ENCODE measurements around the gene WNT3A.
A peak's percentile ranks its signal among the peaks of the same experiment; 100 is the strongest.

Gene WNT3A

GRCh38 chr1:228004856-228005462 lies 1.8 kb upstream of the WNT3A start:
- Histone ChIP-seq H3K27ac (no peak overlapping the region), H3K4me3 (no peak overlapping the region)
- peak; percentile 52 for DNase-seq (ENCODE audit: low spot score)
- no peak for TF ChIP-seq CTCF (IDR thresholded peaks at IDR 0.05)

- no peak for TF ChIP-seq CTCF (IDR thresholded peaks at IDR 0.05)
- DNase-seq (ENCODE audit: low spot score), result peak; percentile 45
Measured at GRCh38 chr1:228005511-228006033, 1.2 kb upstream of the WNT3A start.

GRCh38 chr1:228006034-228006785 lies 588 bp upstream of the WNT3A start:
- H3K4me3 ChIP-seq, result no peak overlapping the region
- peak; percentile 41 for DNase-seq (ENCODE audit: low spot score)
- no peak for TF ChIP-seq CTCF (IDR thresholded peaks at IDR 0.05)
- no peak overlapping the region for H3K27ac ChIP-seq

More at GRCh38 chr1:228005511-228006033, 1.2 kb upstream of the WNT3A start:
- Histone ChIP-seq H3K27ac (no peak overlapping the region), H3K4me3 (no peak overlapping the region)

- no peak for TF ChIP-seq CTCF (IDR thresholded peaks at IDR 0.05)
- peak overlapping the region; percentile 30 for H3K4me3 ChIP-seq
- H3K27ac ChIP-seq, result no peak overlapping the region
- DNase-seq (ENCODE audit: low spot score), result peak; percentile 54
Measured at GRCh38 chr1:228007049-228007800, 427 bp downstream of the WNT3A start.

GRCh38 chr1:228007801-228008341 lies 1.1 kb downstream of the WNT3A start:
- no peak for TF ChIP-seq CTCF (IDR thresholded peaks at IDR 0.05)
- DNase-seq (ENCODE audit: low spot score), result no peak
- H3K4me3 ChIP-seq, result no peak overlapping the region
- H3K27ac ChIP-seq, result no peak overlapping the region

- Histone ChIP-seq H3K4me3 (no peak overlapping the region), H3K27ac (no peak overlapping the region)
- DNase-seq (ENCODE audit: low spot score), result peak; percentile 50
- no peak for TF ChIP-seq CTCF (IDR thresholded peaks at IDR 0.05)
Measured at GRCh38 chr1:228008391-228009115, 1.8 kb downstream of the WNT3A start.
